Body of pancreas (tissue), 4 donors: ENCODE results near the gene LRRC61. TPM values are rescaled to one million over a fixed set of nuclear protein-coding genes. Genes with fewer than 3 reads are reported as not detected.

Experiments
- ATAC-seq: fragments of 150-250 bp; one replicate; pipeline ENCODE4 v1.9.1; 2016
- DNase-seq, 4 donors: peaks; one replicate each; pipeline ENCODE4 v3.0.0-alpha.2; 2019
- H3K27ac ChIP-seq, 4 donors: fragments of 200-600 bp; sonication (generic); 1 replicate in 3 of 4; 2 replicates in 1 of 4; pipeline versions ENCODE4 v1.5.1 to v1.6.1; 2016 to 2019; ENCODE audit warnings: mild to moderate bottlenecking in 1 of 4, mixed read lengths in 1 of 4, moderate library complexity in 1 of 4
- H3K27me3 ChIP-seq, 2 donors: fragments of 200-600 bp; sonication (generic); one replicate each; pipeline ENCODE4 v1.6.0; 2016; ENCODE audit warnings: mild to moderate bottlenecking in 1 of 2
- H3K36me3 ChIP-seq, 2 donors: fragments of 200-600 bp; sonication (generic); replicated peaks in 1 of 2; 2 replicates each; pipeline ENCODE4 v1.5.1; 2016; ENCODE audit warnings: low read depth in 2 of 2; ENCODE audit not compliant: insufficient read depth in 1 of 2
- H3K4me1 ChIP-seq: fragments of 200-600 bp; sonication (generic); one replicate; pipeline ENCODE4 v1.6.0; 2016
- H3K4me3 ChIP-seq, 2 donors: fragments of 200-600 bp; sonication (generic); 1 replicate in 1 of 2; 2 replicates in 1 of 2; pipeline ENCODE4 v1.5.1; 2016 to 2019
- H3K9me3 ChIP-seq, 3 donors: fragments of 200-600 bp; sonication (generic); 1 replicate in 2 of 3; 2 replicates in 1 of 3; pipeline ENCODE4 v1.5.1; 2016
- POLR2A ChIP-seq, 3 donors: fragments of 450-650 bp; IDR thresholded peaks; one replicate each; pipeline ENCODE4 v1.6.1; 2016; ENCODE audit warnings: antibody characterized with exemption in 3 of 3, mild to moderate bottlenecking in 2 of 3
- WGBS, 2 donors: methylation state at CpG; one replicate each; pipeline ENCODE4 v1.1.5; 2017; 5-methylcytosine and 5-hydroxymethylcytosine counted together
- intact Hi-C: fragments of 100-400 bp; cut with DNase I; formaldehyde crosslinking; loops from one replicate; pipeline ENCODE4 v1.15.1; 2023
- total RNA-seq, 2 donors: library from RNA; depleted of rRNA; stranded (reverse); fragments of >200 nt; gene quantifications; one replicate each; pipeline ENCODE4 v1.1.0, GENCODE V29; 2016
- TF ChIP-seq, protein P1 (sequence below), 7 experiments: fragments of 450-650 bp in 4 of 7; fragments of 200-600 bp in 3 of 7; sonication (generic) in 3 of 7; IDR thresholded peaks; one replicate each; pipeline ENCODE4 v1.5.1; 2016 to 2019; ENCODE audit warnings: antibody characterized with exemption in 7 of 7

LRRC61 gene
- total RNA-seq, 2 donors from 2014 or later: 4.9 to 25.2 TPM

DNA sequence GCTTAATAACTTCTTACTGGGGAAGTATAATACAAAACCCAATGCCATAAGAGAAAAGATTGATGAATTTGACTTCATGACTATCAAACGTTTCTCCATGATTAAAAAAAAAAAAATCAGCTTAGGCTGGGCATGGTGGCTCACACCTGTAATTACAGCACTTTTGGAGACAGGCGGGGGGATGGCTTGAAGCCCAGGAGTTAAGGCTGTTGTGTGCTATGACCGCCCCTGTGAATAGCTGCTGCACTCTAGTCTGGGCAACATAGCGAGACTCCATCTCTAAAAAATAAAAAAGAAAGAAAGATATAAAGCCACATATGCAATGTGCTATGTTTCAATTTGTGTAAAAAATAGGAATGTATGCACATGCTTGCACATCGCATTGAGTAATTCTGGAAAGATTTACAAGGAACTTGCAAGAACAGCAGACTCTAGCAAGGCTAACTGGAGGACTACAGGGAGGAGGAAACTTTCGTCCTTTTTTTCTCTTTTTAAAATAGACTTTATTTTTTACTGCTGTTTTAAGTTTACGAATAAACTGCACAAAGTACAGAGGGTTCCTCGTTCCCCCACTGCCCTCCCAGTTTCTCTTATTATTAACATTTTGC lies 28.5 kb downstream of the LRRC61 start:
- H3K4me1 ChIP-seq: peaks cover 22% of the 10 kb centered on the region
- DNase-seq: no peak
- TF ChIP-seq POLR2A (IDR thresholded peaks at IDR 0.05): no peak
- TF ChIP-seq, protein P1, sequence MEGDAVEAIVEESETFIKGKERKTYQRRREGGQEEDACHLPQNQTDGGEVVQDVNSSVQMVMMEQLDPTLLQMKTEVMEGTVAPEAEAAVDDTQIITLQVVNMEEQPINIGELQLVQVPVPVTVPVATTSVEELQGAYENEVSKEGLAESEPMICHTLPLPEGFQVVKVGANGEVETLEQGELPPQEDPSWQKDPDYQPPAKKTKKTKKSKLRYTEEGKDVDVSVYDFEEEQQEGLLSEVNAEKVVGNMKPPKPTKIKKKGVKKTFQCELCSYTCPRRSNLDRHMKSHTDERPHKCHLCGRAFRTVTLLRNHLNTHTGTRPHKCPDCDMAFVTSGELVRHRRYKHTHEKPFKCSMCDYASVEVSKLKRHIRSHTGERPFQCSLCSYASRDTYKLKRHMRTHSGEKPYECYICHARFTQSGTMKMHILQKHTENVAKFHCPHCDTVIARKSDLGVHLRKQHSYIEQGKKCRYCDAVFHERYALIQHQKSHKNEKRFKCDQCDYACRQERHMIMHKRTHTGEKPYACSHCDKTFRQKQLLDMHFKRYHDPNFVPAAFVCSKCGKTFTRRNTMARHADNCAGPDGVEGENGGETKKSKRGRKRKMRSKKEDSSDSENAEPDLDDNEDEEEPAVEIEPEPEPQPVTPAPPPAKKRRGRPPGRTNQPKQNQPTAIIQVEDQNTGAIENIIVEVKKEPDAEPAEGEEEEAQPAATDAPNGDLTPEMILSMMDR (IDR thresholded peaks at IDR 0.05): no peak
- intact Hi-C loops: no loop called here
- ATAC-seq: no peak
- no peaks in the 10 kb centered on the region for H3K36me3 ChIP-seq
- peak overlapping the region in 1 of 4 donors; percentile 32 for H3K27ac ChIP-seq
- no peaks in the 10 kb centered on the region for H3K9me3 ChIP-seq
- WGBS, 2 donors: 62 to 63% methylated on average over 8 of the region's 8 CpGs
- no peaks in the 10 kb centered on the region for H3K27me3 ChIP-seq
- H3K4me3 ChIP-seq: no peak overlapping the region

DNA sequence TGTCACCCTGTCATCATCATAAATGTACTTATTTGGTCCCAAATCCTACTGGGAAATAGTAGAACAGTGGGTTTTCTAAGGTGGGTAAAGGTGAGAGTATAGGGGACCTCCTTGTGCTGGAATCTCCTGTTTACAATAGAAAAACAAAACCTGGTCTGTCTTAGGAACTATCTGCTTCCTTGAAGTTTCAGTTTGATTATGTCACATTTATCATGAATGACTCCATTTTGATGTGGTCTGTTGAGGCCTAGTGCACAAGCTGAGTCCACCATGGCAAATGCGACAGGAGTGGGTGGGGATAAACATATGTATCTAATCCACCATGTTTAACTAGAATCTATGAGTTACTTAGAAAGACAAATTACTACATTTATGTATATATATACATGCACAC lies 32.5 kb downstream of the LRRC61 start:
- no peaks in the 10 kb centered on the region for H3K36me3 ChIP-seq
- ATAC-seq: peak; percentile 7
- no peaks in the 10 kb centered on the region for H3K9me3 ChIP-seq
- intact Hi-C loops: no loop called here
- DNase-seq: no peak
- WGBS, 2 donors: 75 to 79% methylated on average over 1 of the region's 1 CpG
- H3K4me3 ChIP-seq: no peak overlapping the region
- TF ChIP-seq POLR2A (IDR thresholded peaks at IDR 0.05): no peak
- TF ChIP-seq, protein P1 (IDR thresholded peaks at IDR 0.05): no peak
- H3K27ac ChIP-seq: peak overlapping the region; percentile 6 to 84 (median 74)
- no peaks in the 10 kb centered on the region for H3K27me3 ChIP-seq
- H3K4me1 ChIP-seq: peaks cover 22% of the 10 kb centered on the region

DNA sequence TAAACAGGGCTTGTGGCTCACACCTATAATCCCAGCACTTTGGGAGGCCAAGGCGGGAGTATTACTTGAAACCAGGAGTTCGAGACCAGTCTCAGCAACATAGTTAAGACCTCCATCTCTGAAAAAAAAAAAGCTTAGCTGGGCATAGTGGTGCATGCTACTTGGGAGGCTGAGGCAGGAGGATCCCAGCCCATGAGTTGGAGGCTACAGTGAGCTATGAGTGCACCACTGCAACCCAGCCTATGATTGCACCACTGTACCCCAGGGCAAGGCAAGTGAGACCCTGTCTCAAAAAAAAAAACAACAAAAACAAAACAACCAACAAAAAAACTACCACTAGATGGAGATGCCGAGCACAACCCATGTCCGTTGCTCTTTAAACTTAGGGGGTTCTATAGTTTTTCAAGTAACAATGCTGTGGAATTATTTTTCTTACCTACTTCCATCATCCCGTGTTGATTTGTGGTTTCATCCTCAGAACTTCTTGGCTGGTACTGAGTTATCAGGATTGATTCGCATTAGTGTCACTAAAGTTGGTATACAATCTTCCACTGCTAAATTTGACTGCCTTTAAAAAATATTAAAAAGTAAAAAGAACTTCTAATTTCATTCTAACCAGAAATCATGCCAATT lies 33.2 kb downstream of the LRRC61 start:
- Histone ChIP-seq H3K36me3 (no peaks in the 10 kb centered on the region), H3K27ac (peak overlapping the region in 3 of 4 donors; percentile 72 to 84 (median 77)), H3K4me3 (no peak overlapping the region), H3K9me3 (no peaks in the 10 kb centered on the region), H3K27me3 (no peaks in the 10 kb centered on the region), H3K4me1 (peaks cover 22% of the 10 kb centered on the region)
- TF ChIP-seq, protein P1 (IDR thresholded peaks at IDR 0.05): peak; percentile 41 to 78 (median 50)
- no peak for TF ChIP-seq POLR2A (IDR thresholded peaks at IDR 0.05)
- ATAC-seq: no peak
- intact Hi-C loops: no loop called here
- DNase-seq: no peak
- 19 to 22% methylated on average over 6 of the region's 6 CpGs for WGBS, 2 donors

DNA sequence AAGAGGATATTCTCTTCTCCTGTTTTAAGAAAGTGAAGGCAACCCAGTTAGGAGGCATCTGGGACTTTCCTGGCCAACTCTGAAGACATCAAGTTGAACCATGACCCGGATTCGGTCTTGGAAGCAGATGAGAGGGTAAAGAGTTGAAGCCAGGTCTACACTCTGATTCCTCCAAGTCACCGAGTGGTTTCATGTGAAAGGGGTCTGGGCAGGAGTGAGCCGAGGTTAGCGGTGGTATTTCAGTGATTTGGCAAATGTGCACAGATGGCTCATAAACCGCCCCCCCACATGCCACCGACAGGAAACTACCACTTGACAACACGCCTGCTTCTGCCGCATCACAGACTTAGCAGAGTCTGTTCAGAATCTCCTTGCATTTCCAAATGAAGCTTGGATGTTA lies 34.1 kb downstream of the LRRC61 start:
- Histone ChIP-seq H3K4me1 (peaks cover 22% of the 10 kb centered on the region), H3K9me3 (no peaks in the 10 kb centered on the region), H3K27ac (no peak overlapping the region), H3K36me3 (no peaks in the 10 kb centered on the region), H3K27me3 (no peaks in the 10 kb centered on the region), H3K4me3 (no peak overlapping the region)
- DNase-seq (no peak), ATAC-seq (no peak)
- WGBS, 2 donors: 53 to 64% methylated on average over 9 of the region's 9 CpGs
- TF ChIP-seq POLR2A (IDR thresholded peaks at IDR 0.05): no peak
- TF ChIP-seq, protein P1 (IDR thresholded peaks at IDR 0.05): no peak
- intact Hi-C loops: no loop called here
